Endothelial cell (in vitro differentiated cells): ENCODE measurements around the gene PITPNM2. TPM values are rescaled to one million over a fixed set of nuclear protein-coding genes. Genes with fewer than 3 reads are reported as not detected.

ENCODE experiments used
- DNase-seq: peaks from one replicate; pipeline ENCODE4 v3.0.0; 2021; ENCODE audit warnings: low spot score
- H3K27ac Mint-ChIP-seq: one replicate; pipeline ENCODE4 v1.8.0; 2021; ENCODE audit warnings: mixed read lengths, inconsistent platforms; ENCODE audit not compliant: unreplicated experiment
- H3K27me3 Mint-ChIP-seq: one replicate; pipeline ENCODE4 v1.8.0; 2021; ENCODE audit warnings: mild to moderate bottlenecking, moderate library complexity, mixed read lengths, inconsistent platforms; ENCODE audit not compliant: unreplicated experiment
- H3K36me3 Mint-ChIP-seq: one replicate; pipeline ENCODE4 v1.8.0; 2021; ENCODE audit warnings: mild to moderate bottlenecking, low read depth, mixed read lengths, inconsistent platforms; ENCODE audit not compliant: unreplicated experiment
- H3K4me1 Mint-ChIP-seq: one replicate; pipeline ENCODE4 v1.8.0; 2021; ENCODE audit warnings: mild to moderate bottlenecking, mixed read lengths, inconsistent platforms; ENCODE audit not compliant: unreplicated experiment
- H3K4me3 Mint-ChIP-seq: one replicate; pipeline ENCODE4 v1.8.0; 2021; ENCODE audit warnings: mild to moderate bottlenecking, mixed read lengths, inconsistent platforms; ENCODE audit not compliant: unreplicated experiment
- H3K9me3 Mint-ChIP-seq: one replicate; pipeline ENCODE4 v1.8.0; 2021; ENCODE audit warnings: mixed read lengths, inconsistent platforms; ENCODE audit not compliant: unreplicated experiment
- CTCF ChIP-seq: fragments of 200-600 bp; sonication (generic); IDR thresholded peaks from one replicate; pipeline ENCODE4 v1.5.0; 2021; ENCODE audit warnings: antibody characterized with exemption; ENCODE audit not compliant: unreplicated experiment
- total RNA-seq: library from RNA; stranded (reverse); fragmentation: NEBNext Ultra II Directional; extraction: Animal tissue kit (Norgen Biotek cat#: 25700); gene quantifications from one replicate; pipeline ENCODE4 v1.2.1, GENCODE V29; 2021; ENCODE audit not compliant: unreplicated experiment

The PITPNM2 gene
- total RNA-seq, 1 donor from 2014 or later = 14.3 TPM

- TF ChIP-seq CTCF = no peak
- Mint-ChIP-seq H3K4me3 (peak overlapping the region; percentile 42), H3K27me3 (peaks cover 2% of the 10 kb centered on the region), H3K9me3 (no peaks in the 10 kb centered on the region), H3K4me1 (no peaks in the 10 kb centered on the region), H3K27ac (no peak overlapping the region), H3K36me3 (no peaks in the 10 kb centered on the region)
- no peak for DNase-seq
Observed at GRCh38 chr12:123115409-123116121, 35.3 kb downstream of the PITPNM2 start.

GRCh38 chr12:123114304-123115083, 36.4 kb downstream of the PITPNM2 start:
- DNase-seq = no peak
- H3K4me3 Mint-ChIP-seq = no peak overlapping the region
- no peaks in the 10 kb centered on the region for H3K9me3 Mint-ChIP-seq
- H3K36me3 Mint-ChIP-seq = no peaks in the 10 kb centered on the region
- H3K27ac Mint-ChIP-seq = no peak overlapping the region
- H3K27me3 Mint-ChIP-seq = peaks cover 4% of the 10 kb centered on the region
- H3K4me1 Mint-ChIP-seq = no peaks in the 10 kb centered on the region
- no peak for TF ChIP-seq CTCF

GRCh38 chr12:123113026-123113425, 37.9 kb downstream of the PITPNM2 start:
- no peaks in the 10 kb centered on the region for H3K36me3 Mint-ChIP-seq
- no peak overlapping the region for H3K27ac Mint-ChIP-seq
- peaks cover 5% of the 10 kb centered on the region for H3K4me1 Mint-ChIP-seq
- peaks cover 4% of the 10 kb centered on the region for H3K27me3 Mint-ChIP-seq
- no peak overlapping the region for H3K4me3 Mint-ChIP-seq
- H3K9me3 Mint-ChIP-seq = no peaks in the 10 kb centered on the region
- no peak for TF ChIP-seq CTCF
- DNase-seq = no peak

- DNase-seq = no peak
- Mint-ChIP-seq H3K27me3 (peaks cover 4% of the 10 kb centered on the region), H3K4me1 (peaks cover 19% of the 10 kb centered on the region), H3K9me3 (no peaks in the 10 kb centered on the region), H3K27ac (no peak overlapping the region), H3K36me3 (no peaks in the 10 kb centered on the region), H3K4me3 (no peak overlapping the region)
- no peak for TF ChIP-seq CTCF
Observed at GRCh38 chr12:123111498-123112165, 39.3 kb downstream of the PITPNM2 start.
